Activated CD4-positive, alpha-beta T cell treated with anti-CD3 and anti-CD28 coated beads for 36 hours (primary cell): ENCODE results near the gene ANGPTL7. TPM values are rescaled to one million over a fixed set of nuclear protein-coding genes. Genes with fewer than 3 reads are reported as not detected.
A peak's percentile ranks its signal among the peaks of the same experiment; 100 is the strongest.

ENCODE experiments used
- ATAC-seq: fragments of 200-7000 bp; cut with Tn5 transposase; one replicate; pipeline ENCODE4 v1.10.0; 2021; ENCODE audit warnings: mild to moderate bottlenecking, moderate library complexity
- CTCF ChIA-PET: fragments of 350-600 bp; sonication (Branson Sonifier 250); formaldehyde crosslinking; loops from one replicate; lab custom pipeline; 2021; ENCODE audit warnings: antibody characterized with exemption; lab: Charles Lee
- POLR2A ChIA-PET: fragments of 350-600 bp; sonication (Branson Sonifier 250); formaldehyde crosslinking; loops from one replicate; lab custom pipeline; 2021; ENCODE audit warnings: antibody characterized with exemption, inconsistent platforms; lab: Charles Lee
- DNase-seq: peaks from one replicate; pipeline ENCODE4 v3.0.0-alpha.2; 2020
- H3K27ac Mint-ChIP-seq: one replicate; pipeline ENCODE4 v1.8.0; 2021; ENCODE audit warnings: mixed read lengths
- H3K27me3 Mint-ChIP-seq: one replicate; pipeline ENCODE4 v1.8.0; 2021; ENCODE audit warnings: mixed read lengths
- H3K36me3 Mint-ChIP-seq: one replicate; pipeline ENCODE4 v1.8.0; 2021; ENCODE audit warnings: low read depth, mixed read lengths
- H3K4me1 Mint-ChIP-seq: one replicate; pipeline ENCODE4 v1.8.0; 2021; ENCODE audit warnings: mixed read lengths
- H3K4me3 Mint-ChIP-seq: one replicate; pipeline ENCODE4 v1.8.0; 2021; ENCODE audit warnings: mild to moderate bottlenecking, moderate library complexity, mixed read lengths
- H3K9me3 Mint-ChIP-seq: one replicate; pipeline ENCODE4 v1.8.0; 2021; ENCODE audit warnings: low read depth, mixed read lengths
- intact Hi-C, 2 experiments: fragments of 100-400 bp; cut with DNase I in 1 of 2; cut with micrococcal nuclease in 1 of 2; formaldehyde crosslinking; loops; one replicate each; pipeline versions ENCODE4 v1.14.2 to v1.15.1; 2022 to 2024; cut with DNase I, micrococcal nuclease
- total RNA-seq, 2 experiments: library from RNA; stranded (reverse); gene quantifications; one replicate each; pipeline ENCODE4 v1.2.3, GENCODE V29; 2021

The ANGPTL7 gene
- not detected for total RNA-seq

- Mint-ChIP-seq H3K9me3 (no peaks in the 10 kb centered on the region), H3K27me3 (no peaks in the 10 kb centered on the region), H3K4me1 (no peaks in the 10 kb centered on the region), H3K27ac (no peak within 1 kb of the TSS), H3K36me3 (peaks cover 24% of the 10 kb centered on the region), H3K4me3 (no peak within 1 kb of the TSS)
- ChIA-PET POLR2A (no interaction called here), CTCF (no interaction called here)
- ATAC-seq (no peak), DNase-seq (no peak)
- intact Hi-C loops, result no loop called here
Measured at GRCh38 chr1:11188858-11189451, at the start of gene ANGPTL7. Gene ANGPTL7, plus strand, starts transcription at chr1:11189355. Its CDS starts 225 bp downstream, at chr1:11189580.

- CTCF ChIA-PET, result interaction anchor here (0.7 to 3.0 kb wide), 3 partner anchors 10 to 104 kb away, joined by 3 to 10 read pairs (median 3); no protein-coding TSS in a partner anchor
- Mint-ChIP-seq H3K27me3 (no peaks in the 10 kb centered on the region), H3K27ac (no peak overlapping the region), H3K4me1 (peaks cover 15% of the 10 kb centered on the region), H3K4me3 (no peak overlapping the region), H3K36me3 (peaks cover 30% of the 10 kb centered on the region), H3K9me3 (no peaks in the 10 kb centered on the region)
- POLR2A ChIA-PET, result no interaction called here
- ATAC-seq (no peak), DNase-seq (no peak)
- intact Hi-C loops, result no loop called here
Measured at GRCh38 chr1:11142618-11143391, 46.4 kb upstream of the ANGPTL7 start.

GRCh38 chr1:11143401-11143800 lies 45.8 kb upstream of the ANGPTL7 start:
- intact Hi-C loops, result no loop called here
- no peaks in the 10 kb centered on the region for H3K27me3 Mint-ChIP-seq
- POLR2A ChIA-PET, result no interaction called here
- no peaks in the 10 kb centered on the region for H3K9me3 Mint-ChIP-seq
- CTCF ChIA-PET, result interaction anchor here (3.0 kb wide), 1 partner anchor 105 kb away, joined by 10 read pairs; no protein-coding TSS in a partner anchor
- H3K4me1 Mint-ChIP-seq, result peaks cover 15% of the 10 kb centered on the region
- peaks cover 30% of the 10 kb centered on the region for H3K36me3 Mint-ChIP-seq
- H3K4me3 Mint-ChIP-seq, result no peak overlapping the region
- H3K27ac Mint-ChIP-seq, result peak overlapping the region; percentile 83
- ATAC-seq, result no peak
- DNase-seq, result no peak

GRCh38 chr1:11143907-11144306 lies 45.2 kb upstream of the ANGPTL7 start:
- Mint-ChIP-seq H3K4me1 (peaks cover 15% of the 10 kb centered on the region), H3K27ac (peak overlapping the region; percentile 83), H3K9me3 (no peaks in the 10 kb centered on the region), H3K36me3 (peaks cover 28% of the 10 kb centered on the region), H3K4me3 (no peak overlapping the region), H3K27me3 (no peaks in the 10 kb centered on the region)
- POLR2A ChIA-PET, result interaction anchor here (0.5 kb wide), 1 partner anchor 44 kb away, joined by 3 read pairs; the partner anchor contains the start of gene EXOSC10
- CTCF ChIA-PET, result interaction anchor here (3.0 kb wide), 1 partner anchor 106 kb away, joined by 10 read pairs; no protein-coding TSS in a partner anchor
- ATAC-seq (peak; percentile 74), DNase-seq (peak; percentile 26)
- intact Hi-C loops, result no loop called here

- H3K9me3 Mint-ChIP-seq, result no peaks in the 10 kb centered on the region
- peaks cover 27% of the 10 kb centered on the region for H3K36me3 Mint-ChIP-seq
- intact Hi-C loops, result no loop called here
- no peak for ATAC-seq
- H3K27me3 Mint-ChIP-seq, result no peaks in the 10 kb centered on the region
- CTCF ChIA-PET, result interaction anchor here (0.6 to 3.0 kb wide), 4 partner anchors 12 to 581 kb away, joined by 3 to 10 read pairs (median 3); no protein-coding TSS in a partner anchor
- H3K4me1 Mint-ChIP-seq, result peaks cover 15% of the 10 kb centered on the region
- POLR2A ChIA-PET, result interaction anchor here (0.5 kb wide), 1 partner anchor 45 kb away, joined by 3 read pairs; the partner anchor contains the start of gene EXOSC10
- H3K4me3 Mint-ChIP-seq, result no peak overlapping the region
- no peak for DNase-seq
- H3K27ac Mint-ChIP-seq, result peak overlapping the region; percentile 83
Measured at GRCh38 chr1:11144570-11145256, 44.4 kb upstream of the ANGPTL7 start.

GRCh38 chr1:11145741-11146140 lies 43.4 kb upstream of the ANGPTL7 start:
- ChIA-PET POLR2A (interaction anchor here (0.6 kb wide), 2 partner anchors 66 to 93 kb away, joined by 5 to 11 read pairs; no protein-coding TSS in a partner anchor), CTCF (interaction anchor here (0.6 to 1.5 kb wide), 4 partner anchors 13 to 370 kb away, joined by 3 read pairs; no protein-coding TSS in a partner anchor)
- no peak for ATAC-seq
- Mint-ChIP-seq H3K36me3 (peaks cover 27% of the 10 kb centered on the region), H3K9me3 (no peaks in the 10 kb centered on the region), H3K27ac (no peak overlapping the region), H3K27me3 (no peaks in the 10 kb centered on the region), H3K4me1 (peaks cover 15% of the 10 kb centered on the region), H3K4me3 (no peak overlapping the region)
- intact Hi-C loops, result no loop called here
- DNase-seq, result no peak

GRCh38 chr1:11147197-11147770 lies 41.9 kb upstream of the ANGPTL7 start:
- ChIA-PET CTCF (interaction anchor here (0.7 to 2.4 kb wide), 3 partner anchors 45 to 579 kb away, joined by 3 to 8 read pairs (median 4); no protein-coding TSS in a partner anchor), POLR2A (no interaction called here)
- Mint-ChIP-seq H3K27ac (no peak overlapping the region), H3K36me3 (peaks cover 24% of the 10 kb centered on the region), H3K9me3 (no peaks in the 10 kb centered on the region), H3K4me1 (peaks cover 15% of the 10 kb centered on the region), H3K4me3 (no peak overlapping the region), H3K27me3 (no peaks in the 10 kb centered on the region)
- no peak for DNase-seq
- no peak for ATAC-seq
- intact Hi-C loops, result no loop called here

GRCh38 chr1:11150326-11150725 lies 38.8 kb upstream of the ANGPTL7 start:
- H3K4me1 Mint-ChIP-seq, result no peaks in the 10 kb centered on the region
- peaks cover 17% of the 10 kb centered on the region for H3K36me3 Mint-ChIP-seq
- CTCF ChIA-PET, result interaction anchor here (0.5 to 0.6 kb wide), 2 partner anchors 75 to 108 kb away, joined by 3 read pairs; no protein-coding TSS in a partner anchor
- intact Hi-C loops, result no loop called here
- H3K27me3 Mint-ChIP-seq, result no peaks in the 10 kb centered on the region
- DNase-seq (no peak), ATAC-seq (no peak)
- H3K4me3 Mint-ChIP-seq, result no peak overlapping the region
- H3K27ac Mint-ChIP-seq, result no peak overlapping the region
- POLR2A ChIA-PET, result no interaction called here
- no peaks in the 10 kb centered on the region for H3K9me3 Mint-ChIP-seq

- no peaks in the 10 kb centered on the region for H3K27me3 Mint-ChIP-seq
- H3K4me1 Mint-ChIP-seq, result no peaks in the 10 kb centered on the region
- ATAC-seq (no peak), DNase-seq (no peak)
- H3K36me3 Mint-ChIP-seq, result peaks cover 13% of the 10 kb centered on the region
- CTCF ChIA-PET, result interaction anchor here (0.5 kb wide), 1 partner anchor 75 kb away, joined by 3 read pairs; no protein-coding TSS in a partner anchor
- POLR2A ChIA-PET, result no interaction called here
- H3K9me3 Mint-ChIP-seq, result no peaks in the 10 kb centered on the region
- no peak overlapping the region for H3K4me3 Mint-ChIP-seq
- intact Hi-C loops, result no loop called here
- no peak overlapping the region for H3K27ac Mint-ChIP-seq
Measured at GRCh38 chr1:11151114-11151513, 38.0 kb upstream of the ANGPTL7 start.

- peaks cover 5% of the 10 kb centered on the region for H3K4me1 Mint-ChIP-seq
- H3K4me3 Mint-ChIP-seq, result no peak overlapping the region
- intact Hi-C loops, result no loop called here
- no peaks in the 10 kb centered on the region for H3K9me3 Mint-ChIP-seq
- H3K36me3 Mint-ChIP-seq, result peaks cover 19% of the 10 kb centered on the region
- no peak for ATAC-seq
- ChIA-PET CTCF (interaction anchor here (0.6 kb wide), 2 partner anchors 39 to 694 kb away, joined by 3 to 4 read pairs; no protein-coding TSS in a partner anchor), POLR2A (no interaction called here)
- no peak overlapping the region for H3K27ac Mint-ChIP-seq
- DNase-seq, result no peak
- H3K27me3 Mint-ChIP-seq, result no peaks in the 10 kb centered on the region
Measured at GRCh38 chr1:11151826-11152612, 37.1 kb upstream of the ANGPTL7 start.
